Measurements from ENCODE around the gene ITPA. TPM values are rescaled to one million over a fixed set of nuclear protein-coding genes. Genes with fewer than 3 reads are reported as not detected.
"Not testable (repeated sequence)": the region's sequence is repeated elsewhere in the genome, so short reads cannot be mapped to it uniquely, and the experiment has no call there.

ITPA gene
- polyA plus RNA-seq, 3 donors, result 36.0 to 68.3 (median 43.0) TPM

DNA sequence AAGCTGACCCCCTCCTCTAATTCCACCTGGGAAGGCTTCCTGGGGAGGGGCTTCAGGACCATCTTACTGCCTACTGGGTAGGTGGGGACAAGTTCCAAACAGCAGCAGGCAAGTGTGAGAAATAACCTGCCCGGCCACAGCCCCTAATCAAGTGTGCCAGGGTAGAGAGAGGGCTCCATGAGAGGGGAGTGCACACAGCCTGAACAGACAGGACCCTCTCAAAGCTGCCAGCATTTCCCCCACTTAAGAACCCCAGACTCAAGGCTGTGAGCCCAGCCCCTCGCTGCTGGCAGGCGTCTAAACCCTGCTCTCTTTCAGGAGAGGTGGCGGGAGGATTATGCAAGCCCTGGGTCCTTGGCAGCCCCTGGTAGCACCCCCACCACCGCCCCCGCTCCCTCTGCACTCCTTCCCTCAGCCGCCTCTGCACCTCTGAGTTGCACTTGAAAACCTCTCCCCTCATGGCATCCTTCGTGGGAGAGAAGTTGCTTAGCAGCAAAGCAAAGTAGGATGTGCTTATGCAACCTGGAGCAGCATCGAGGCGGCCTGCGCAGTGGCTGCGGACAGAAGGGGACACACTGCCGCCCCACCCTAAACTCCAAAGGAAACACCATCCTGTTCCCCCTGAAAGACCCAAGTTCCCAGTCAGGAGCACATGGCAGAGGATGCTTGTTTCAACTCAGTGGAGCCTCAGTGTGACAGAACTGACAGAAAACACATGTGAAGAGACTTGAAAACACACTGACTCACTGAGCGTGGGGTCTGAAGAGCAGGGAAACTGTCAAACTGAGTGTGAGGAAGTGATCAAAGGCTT, 15.3 kb upstream of the ITPA start:
- WGBS, 3 donors, result 84 to 91% (median 88%) methylated on average over 14 of the region's 14 CpGs
- no peak overlapping the region for H3K27ac ChIP-seq (ENCODE audit: low read depth, low read length)

- WGBS, 3 donors, result 94 to 96% (median 95%) methylated on average over 10 of the region's 10 CpGs
- no peak overlapping the region for H3K27ac ChIP-seq (ENCODE audit: low read depth, low read length)
Observed at GRCh38 chr20:3194617-3195280, 14.5 kb upstream of the ITPA start.

GRCh38 chr20:3195590-3196237, 13.6 kb upstream of the ITPA start:
- 87 to 91% (median 87%) methylated on average over 7 of the region's 7 CpGs for WGBS, 3 donors

GRCh38 chr20:3199206-3199605, 10.1 kb upstream of the ITPA start:
- no peak overlapping the region for H3K27ac ChIP-seq (ENCODE audit: low read depth, low read length)
- WGBS, 3 donors, result 50 to 67% (median 50%) methylated on average over 2 of the region's 2 CpGs

More at GRCh38 chr20:3195590-3196237, 13.6 kb upstream of the ITPA start:
- no peak overlapping the region for H3K27ac ChIP-seq (ENCODE audit: low read depth, low read length)

GRCh38 chr20:3199976-3200755, 9.1 kb upstream of the ITPA start:
- H3K27ac ChIP-seq (ENCODE audit: low read depth, low read length), result no peak overlapping the region
- WGBS, 3 donors, result 89 to 93% (median 92%) methylated on average over 26 to 27 of the region's 27 CpGs

DNA sequence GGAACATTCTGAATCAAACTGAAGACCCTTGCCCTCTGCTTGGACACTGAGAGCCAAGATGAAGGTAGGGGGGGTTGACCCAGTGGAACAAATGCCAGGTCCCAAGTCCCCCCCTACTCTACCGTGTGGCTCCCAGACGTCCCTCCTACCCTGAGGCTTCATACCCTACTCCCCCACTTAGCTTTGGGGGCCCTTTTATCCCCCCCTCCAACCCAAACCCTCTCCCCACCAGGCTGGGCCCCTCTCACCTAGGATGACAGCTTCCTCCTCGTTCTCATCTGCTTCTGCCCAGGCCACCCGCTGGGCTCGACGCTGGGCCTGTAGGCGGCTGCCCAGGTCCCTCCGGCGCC, 6.4 kb upstream of the ITPA start:
- H3K27ac ChIP-seq (ENCODE audit: low read depth, low read length), result no peak overlapping the region
- 16 to 73% (median 72%) methylated on average over 9 of the region's 9 CpGs for WGBS, 3 donors

- 2 to 12% (median 12%) methylated on average over 29 to 31 of the region's 31 CpGs for WGBS, 3 donors
- no peak overlapping the region for H3K27ac ChIP-seq (ENCODE audit: low read depth, low read length)
Observed at GRCh38 chr20:3203315-3204123, 5.8 kb upstream of the ITPA start.

DNA sequence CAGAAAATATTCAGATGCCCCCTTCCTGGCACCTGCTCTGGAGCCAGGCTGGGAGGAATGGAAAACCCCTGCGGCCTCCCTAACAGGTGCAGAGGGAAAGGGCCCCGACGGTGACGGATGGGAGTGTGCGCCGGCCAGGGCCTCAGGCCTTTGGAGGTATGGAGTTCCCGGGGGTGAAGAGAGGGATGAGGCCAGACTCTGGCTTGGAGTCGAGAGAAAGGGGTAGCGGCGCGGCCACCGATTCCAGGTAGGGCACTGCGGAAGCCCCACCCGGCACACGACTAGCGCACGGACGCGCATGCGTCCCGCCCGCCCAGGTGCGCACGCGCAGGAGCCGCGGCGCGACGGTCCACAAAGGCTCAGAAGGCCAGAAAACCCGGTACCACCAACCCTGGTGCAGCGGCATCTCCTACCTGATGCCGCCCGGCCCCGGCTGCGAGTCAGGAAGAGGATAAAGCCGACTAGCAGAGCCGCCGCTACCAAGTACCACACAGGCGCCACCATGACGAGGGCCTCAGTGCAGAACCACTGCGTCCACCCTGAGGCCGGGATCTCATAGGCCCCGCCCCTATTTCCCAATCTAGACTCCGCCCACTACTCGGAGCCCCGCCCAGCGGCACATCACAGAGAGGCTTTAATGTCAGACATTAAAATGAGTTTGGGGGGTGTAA, 5.0 kb upstream of the ITPA start, which contains the start of gene DDRGK1:
TSS of gene DDRGK1 (minus strand) at position 559 of the 671 bp plus-strand sequence. CDS start at position 504, 55 bp downstream.
- no peak within 1 kb of the TSS for H3K27ac ChIP-seq (ENCODE audit: low read depth, low read length)
- 0 to 1% (median 0%) methylated on average over 45 to 48 of the region's 48 CpGs for WGBS, 3 donors

GRCh38 chr20:3208786-3209256, 477 bp upstream of the ITPA start:
- H3K27ac ChIP-seq (ENCODE audit: low read depth, low read length), result no peak overlapping the region
- WGBS, 3 donors, result 2 to 3% (median 3%) methylated on average over 10 of the region's 10 CpGs

DNA sequence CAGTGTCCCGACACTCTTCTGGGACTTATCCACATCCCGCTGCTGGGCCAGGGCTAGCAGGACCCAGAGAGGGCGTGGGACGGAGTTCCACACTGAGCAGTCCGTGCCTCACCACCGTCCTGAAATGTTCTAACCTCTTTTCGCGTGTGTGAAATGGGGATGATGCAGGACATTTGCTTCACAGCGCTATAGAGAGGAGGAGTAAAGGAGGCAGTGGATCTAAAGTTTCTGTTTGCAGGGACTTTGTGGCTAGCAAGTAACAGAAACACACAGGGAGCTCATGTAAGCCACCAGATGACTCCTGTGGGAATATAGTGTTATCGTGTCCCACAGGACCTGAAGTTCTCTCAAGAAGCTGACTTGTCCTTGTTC, 634 bp downstream of the ITPA start:
- WGBS, 3 donors, result 1 to 3% (median 2%) methylated on average over 10 of the region's 10 CpGs
- H3K27ac ChIP-seq (ENCODE audit: low read depth, low read length), result no peak overlapping the region

DNA sequence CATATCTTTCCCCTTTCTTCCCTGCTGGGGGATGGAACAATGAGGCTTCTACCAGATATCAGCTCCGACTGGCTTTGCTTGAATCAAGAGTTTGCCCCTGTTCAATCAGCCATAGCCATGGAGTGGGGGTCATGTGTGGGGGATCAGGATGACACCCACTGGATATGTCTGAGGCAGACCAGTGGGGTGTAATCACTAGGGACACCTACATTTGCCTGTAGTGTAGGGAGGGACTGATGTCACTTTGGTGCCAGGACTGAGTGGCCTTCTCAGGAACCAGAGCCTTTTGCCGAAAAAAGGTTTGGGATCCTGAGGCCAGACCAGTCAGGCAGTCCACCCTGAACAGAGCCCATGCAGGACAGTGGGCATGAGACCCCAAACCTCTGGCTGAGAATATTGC, 1.0 kb downstream of the ITPA start:
- 68 to 86% (median 84%) methylated on average over 2 of the region's 2 CpGs for WGBS, 3 donors
- H3K27ac ChIP-seq (ENCODE audit: low read depth, low read length), result no peak overlapping the region

- no peak overlapping the region for H3K27ac ChIP-seq (ENCODE audit: low read depth, low read length)
- 91 to 95% (median 93%) methylated on average over 7 of the region's 7 CpGs for WGBS, 3 donors
Observed at GRCh38 chr20:3213226-3213625, 3.9 kb downstream of the ITPA start.

GRCh38 chr20:3215359-3215917, 6.1 kb downstream of the ITPA start:
- WGBS, 3 donors, result 90 to 98% (median 90%) methylated on average over 7 of the region's 7 CpGs

GRCh38 chr20:3218307-3218988, 9.2 kb downstream of the ITPA start:
- WGBS, 3 donors, result 18 to 29% (median 21%) methylated on average over 28 to 30 of the region's 30 CpGs
- no peak overlapping the region for H3K27ac ChIP-seq (ENCODE audit: low read depth, low read length)

More at GRCh38 chr20:3215359-3215917, 6.1 kb downstream of the ITPA start:
- not testable (repeated sequence) for H3K27ac ChIP-seq (ENCODE audit: low read depth, low read length)

DNA sequence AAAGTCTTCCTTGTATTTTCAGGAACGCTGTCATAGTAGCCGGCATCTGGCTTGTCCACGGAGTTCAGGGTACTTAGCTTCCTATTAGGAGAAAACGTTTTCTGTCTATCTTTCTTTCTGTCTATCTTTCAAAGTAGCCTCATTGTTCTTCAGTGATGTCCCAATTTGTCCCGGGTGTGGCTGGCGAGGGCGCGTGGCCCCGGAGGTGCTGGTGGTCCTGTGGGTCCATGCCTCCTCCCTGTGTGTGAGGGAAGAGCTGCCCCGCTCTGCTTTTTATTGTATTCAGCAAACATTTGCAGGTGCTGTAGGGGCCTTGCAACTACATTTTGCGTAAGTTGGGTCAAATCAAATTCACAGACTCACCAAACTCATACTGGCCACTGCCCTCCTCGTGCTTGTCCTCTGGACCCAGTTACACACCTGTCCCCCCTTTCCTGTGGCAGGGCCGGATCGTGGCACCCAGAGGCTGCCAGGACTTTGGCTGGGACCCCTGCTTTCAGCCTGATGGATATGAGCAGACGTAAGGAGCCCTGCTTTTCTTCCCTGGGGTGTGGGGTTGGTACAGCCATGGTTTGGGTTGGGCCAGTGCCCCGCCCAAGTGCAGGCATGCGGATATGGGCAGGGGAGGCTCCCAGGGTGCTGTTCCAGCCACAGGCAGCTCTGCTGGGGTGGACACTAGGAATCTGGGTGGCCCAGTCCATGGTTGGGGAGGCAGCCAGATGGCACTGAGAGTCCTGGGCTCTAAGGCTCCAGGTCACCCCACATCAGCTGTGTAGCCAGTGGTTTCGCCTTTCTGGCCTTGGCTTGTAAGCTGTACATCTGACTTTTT, 12.3 kb downstream of the ITPA start:
- 84 to 90% (median 88%) methylated on average over 18 of the region's 18 CpGs for WGBS, 3 donors
- no peak overlapping the region for H3K27ac ChIP-seq (ENCODE audit: low read depth, low read length)

Data from adipose tissue (tissue), 3 donors.